KOPT-K1 (cell line): ENCODE results near the gene AKAP12.

ENCODE experiments used
- H3K27ac ChIP-seq: fragments of 200-600 bp; sonication (generic); 2 replicates; pipeline ENCODE4 v1.5.1; 2016; ENCODE audit warnings: antibody characterized with exemption, mild to moderate bottlenecking, low read depth, low read length; ENCODE audit not compliant: poor library complexity, severe bottlenecking
- H3K36me3 ChIP-seq: fragments of 200-600 bp; sonication (generic); 2 replicates; pipeline ENCODE4 v1.5.1; 2017; ENCODE audit warnings: antibody characterized with exemption, mild to moderate bottlenecking, low read length, moderate library complexity; ENCODE audit not compliant: insufficient read depth
- H3K9me3 ChIP-seq: fragments of 200-600 bp; sonication (generic); 2 replicates; pipeline ENCODE4 v1.5.1; 2017; ENCODE audit warnings: antibody characterized with exemption, low read length, mild to moderate bottlenecking; ENCODE audit not compliant: insufficient read depth, poor library complexity, severe bottlenecking

AKAP12 gene

GRCh38 chr6:151392427-151392826, 152.7 kb downstream of the AKAP12 start:
- peak overlapping the region; percentile 93 for H3K27ac ChIP-seq
- H3K9me3 ChIP-seq, result no peaks in the 10 kb centered on the region
- H3K36me3 ChIP-seq, result peaks cover 32% of the 10 kb centered on the region

- peak overlapping the region; percentile 93 for H3K27ac ChIP-seq
- H3K36me3 ChIP-seq, result peaks cover 39% of the 10 kb centered on the region; the same call in 1 of the 2 replicates
- no peaks in the 10 kb centered on the region for H3K9me3 ChIP-seq
Measured at GRCh38 chr6:151393410-151393809, 153.6 kb downstream of the AKAP12 start.

- no peaks in the 10 kb centered on the region for H3K9me3 ChIP-seq
- H3K27ac ChIP-seq, result no peak overlapping the region
- H3K36me3 ChIP-seq, result peaks cover 75% of the 10 kb centered on the region
Measured at GRCh38 chr6:151399679-151400078, 159.9 kb downstream of the AKAP12 start.

GRCh38 chr6:151400473-151400872, 160.7 kb downstream of the AKAP12 start:
- no peak overlapping the region for H3K27ac ChIP-seq
- peaks cover 75% of the 10 kb centered on the region for H3K36me3 ChIP-seq
- no peaks in the 10 kb centered on the region for H3K9me3 ChIP-seq

- H3K36me3 ChIP-seq, result peaks cover 88% of the 10 kb centered on the region
Measured at GRCh38 chr6:151402228-151402627, 162.5 kb downstream of the AKAP12 start.

GRCh38 chr6:151403919-151404308, 164.1 kb downstream of the AKAP12 start:
- Histone ChIP-seq H3K9me3 (no peaks in the 10 kb centered on the region), H3K36me3 (peaks cover 88% of the 10 kb centered on the region), H3K27ac (no peak overlapping the region)

More at GRCh38 chr6:151402228-151402627, 162.5 kb downstream of the AKAP12 start:
- H3K9me3 ChIP-seq, result no peaks in the 10 kb centered on the region
- H3K27ac ChIP-seq, result no peak overlapping the region
